GM18508 (cell line): ENCODE data around the gene PALM2AKAP2.

Experiments used
- ATAC-seq: cut with Tn5 transposase; IDR thresholded peaks from one replicate; pipeline ENCODE4 v1.9.1; 2021; ENCODE audit warnings: moderate number of reproducible peaks; ENCODE audit not compliant: insufficient read depth, unreplicated experiment

PALM2AKAP2 gene

GRCh38 chr9:109771087-109771486, 8.9 kb upstream of the PALM2AKAP2 start:
- no peak for ATAC-seq

- ATAC-seq = no peak
Measured at GRCh38 chr9:109771796-109772531, 8.0 kb upstream of the PALM2AKAP2 start.

GRCh38 chr9:109775516-109775915, 4.5 kb upstream of the PALM2AKAP2 start:
- ATAC-seq = no peak

- ATAC-seq = no peak
Measured at GRCh38 chr9:109776391-109776790, 3.6 kb upstream of the PALM2AKAP2 start.

- no peak for ATAC-seq
Measured at GRCh38 chr9:109780453-109781033, 545 bp downstream of the PALM2AKAP2 start.

GRCh38 chr9:109781086-109781485, 1.1 kb downstream of the PALM2AKAP2 start:
- ATAC-seq = no peak

GRCh38 chr9:109781541-109782197, 1.7 kb downstream of the PALM2AKAP2 start:
- no peak for ATAC-seq

GRCh38 chr9:109787735-109788134, 7.7 kb downstream of the PALM2AKAP2 start:
- no peak for ATAC-seq

GRCh38 chr9:109789556-109789955, 9.6 kb downstream of the PALM2AKAP2 start:
- ATAC-seq = no peak

GRCh38 chr9:109789971-109790370, 10.0 kb downstream of the PALM2AKAP2 start:
- no peak for ATAC-seq

- ATAC-seq = no peak
Measured at GRCh38 chr9:109791003-109791677, 11.1 kb downstream of the PALM2AKAP2 start.

- no peak for ATAC-seq
Measured at GRCh38 chr9:109791747-109792146, 11.7 kb downstream of the PALM2AKAP2 start.

GRCh38 chr9:109792951-109793546, 13.1 kb downstream of the PALM2AKAP2 start:
- no peak for ATAC-seq

- no peak for ATAC-seq
Measured at GRCh38 chr9:109793921-109794320, 13.9 kb downstream of the PALM2AKAP2 start.

GRCh38 chr9:109794361-109795012, 14.5 kb downstream of the PALM2AKAP2 start:
- no peak for ATAC-seq

- no peak for ATAC-seq
Measured at GRCh38 chr9:109795613-109796012, 15.6 kb downstream of the PALM2AKAP2 start.

GRCh38 chr9:109796078-109796477, 16.1 kb downstream of the PALM2AKAP2 start:
- ATAC-seq = no peak

- no peak for ATAC-seq
Measured at GRCh38 chr9:109797006-109797405, 17.0 kb downstream of the PALM2AKAP2 start.

- no peak for ATAC-seq
Measured at GRCh38 chr9:109797509-109797908, 17.5 kb downstream of the PALM2AKAP2 start.

GRCh38 chr9:109799141-109799540, 19.1 kb downstream of the PALM2AKAP2 start:
- no peak for ATAC-seq
